ENCODE measurements around the gene OSGIN1.

Gene OSGIN1

DNA sequence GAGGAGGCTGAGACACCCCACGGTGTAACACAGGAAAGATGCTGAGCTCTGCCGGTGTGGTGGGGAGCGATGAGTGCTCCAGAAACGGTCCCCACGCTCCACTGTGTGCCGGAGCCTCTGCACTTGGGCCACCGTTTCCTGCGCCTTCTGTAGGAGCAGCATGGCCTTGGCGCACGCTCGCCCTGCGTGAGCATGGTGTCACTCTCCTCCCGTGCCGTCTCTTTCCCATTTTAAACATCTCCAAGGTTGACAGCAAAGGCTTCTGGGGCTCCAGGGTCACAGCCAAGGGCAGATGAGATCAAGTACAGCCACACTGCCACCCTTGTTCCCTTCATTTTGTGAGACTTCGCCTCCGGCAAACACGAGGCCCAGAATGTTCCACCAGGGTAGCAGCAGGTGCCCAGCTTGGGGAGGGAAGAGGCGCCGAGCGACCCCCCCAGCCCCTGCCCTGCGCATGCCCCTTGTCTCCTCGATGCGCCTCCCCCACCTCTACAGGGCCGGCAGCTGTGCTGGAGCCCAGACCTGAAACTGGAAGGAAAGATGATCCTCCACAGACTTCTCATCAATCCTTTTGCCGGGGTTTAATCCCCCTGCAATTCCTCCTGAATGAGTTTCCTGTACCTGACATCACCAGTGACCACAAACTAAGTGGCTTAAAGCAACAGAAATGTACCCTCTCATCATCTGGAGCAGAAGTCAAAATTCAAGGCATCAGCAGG, 19.9 kb upstream of the OSGIN1 start:
- Histone ChIP-seq H3K18ac (ENCODE audit: low read length) (no peak overlapping the region), H2BK12ac (ENCODE audit: low read length) (no peak overlapping the region), H2AFZ (ENCODE audit: insufficient read depth, low read length, poor library complexity) (no peak overlapping the region), H3K4ac (ENCODE audit: low read depth, low read length) (no peak overlapping the region), H3K4me1 (ENCODE audit: control insufficient read depth in 1 of 2, insufficient read depth in 2 of 2, low read length in 2 of 2) (peaks cover 3 to 10% of the 10 kb centered on the region in 2 experiments), H3K23ac (ENCODE audit: low read length) (no peak overlapping the region), H4K8ac (ENCODE audit: low read depth, low read length) (no peak overlapping the region), H2AK5ac (ENCODE audit: low read length) (no peak overlapping the region), H3K27ac (ENCODE audit: low read depth, low read length) (no peak overlapping the region), H3K4me3 (ENCODE audit: low read depth, low read length) (no peak overlapping the region), H3K36me3 (ENCODE audit: control insufficient read depth in 1 of 2, insufficient read depth in 2 of 2, low read length in 2 of 2) (no peaks in the 10 kb centered on the region), H3K14ac (ENCODE audit: low read length) (no peak overlapping the region), H3K27me3 (ENCODE audit: insufficient read depth, low read length) (no peaks in the 10 kb centered on the region), H4K12ac (ENCODE audit: low read depth, low read length) (no peak overlapping the region), H3K79me2 (ENCODE audit: control insufficient read depth, insufficient read depth, low read length, poor library complexity) (no peaks in the 10 kb centered on the region), H3K4me2 (ENCODE audit: low read length) (no peak overlapping the region), H2BK5ac (ENCODE audit: low read depth, low read length, poor library complexity) (no peak overlapping the region), H2BK120ac (ENCODE audit: insufficient read depth, low read length, poor library complexity) (no peak overlapping the region), H3K79me1 (ENCODE audit: low read length) (no peaks in the 10 kb centered on the region), H3K9me3 (ENCODE audit: insufficient read depth, low read depth, low read length) (no peaks in the 10 kb centered on the region), H4K91ac (ENCODE audit: low read depth, low read length) (no peak overlapping the region), H3K9ac (ENCODE audit: low read length) (no peak overlapping the region)
- no peak for DNase-seq
- WGBS (ENCODE audit: extremely low coverage, insufficient coverage, insufficient read length), result no CpG with 5 or more reads among the region's 25 CpGs

DNA sequence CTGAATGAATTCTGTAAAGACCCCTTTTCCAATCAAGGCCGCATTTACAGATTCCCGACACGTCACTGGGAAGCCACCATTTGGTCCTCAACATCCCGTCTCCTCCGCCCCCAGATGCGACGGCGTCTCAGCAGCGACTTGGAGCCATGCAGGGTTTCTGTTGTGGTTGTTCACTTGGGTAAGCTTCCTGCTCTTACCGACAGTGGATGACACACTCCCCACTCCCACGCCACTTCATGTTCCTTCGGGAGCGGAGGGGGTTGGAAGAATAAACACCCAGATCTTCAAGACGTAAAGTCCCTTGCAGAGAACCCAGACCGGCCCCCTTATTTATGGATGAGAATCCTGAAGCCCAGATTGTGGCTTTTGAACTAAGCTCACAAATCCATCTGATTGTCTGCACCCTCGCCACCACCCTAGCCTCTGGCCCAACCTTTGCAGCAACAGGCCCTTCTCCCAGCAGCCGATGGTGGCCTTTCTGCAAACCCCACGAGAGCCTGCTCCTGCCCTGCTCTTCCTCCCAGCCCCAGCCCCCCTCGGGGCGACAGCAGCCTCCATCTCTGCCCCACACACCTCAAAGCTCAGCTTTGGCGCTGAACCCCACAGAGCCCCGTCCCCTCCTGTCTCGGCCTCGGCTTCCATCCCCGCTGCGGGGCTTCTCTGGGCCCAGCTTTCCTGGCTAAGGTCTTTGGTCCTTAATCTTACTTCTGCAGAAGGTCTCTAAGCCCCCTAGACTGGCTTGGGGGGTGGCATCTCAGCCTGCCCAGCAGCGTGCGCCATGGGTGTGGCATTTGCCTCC, 19.0 kb upstream of the OSGIN1 start:
- Histone ChIP-seq H4K91ac (ENCODE audit: low read depth, low read length) (no peak overlapping the region), H2BK120ac (ENCODE audit: insufficient read depth, low read length, poor library complexity) (no peak overlapping the region), H4K8ac (ENCODE audit: low read depth, low read length) (no peak overlapping the region), H4K12ac (ENCODE audit: low read depth, low read length) (no peak overlapping the region), H3K27me3 (ENCODE audit: insufficient read depth, low read length) (no peaks in the 10 kb centered on the region), H3K18ac (ENCODE audit: low read length) (no peak overlapping the region), H3K23ac (ENCODE audit: low read length) (no peak overlapping the region), H3K27ac (ENCODE audit: low read depth, low read length) (no peak overlapping the region), H3K4me3 (ENCODE audit: low read depth, low read length) (no peak overlapping the region), H2BK12ac (ENCODE audit: low read length) (no peak overlapping the region), H3K9ac (ENCODE audit: low read length) (no peak overlapping the region), H3K36me3 (ENCODE audit: control insufficient read depth in 1 of 2, insufficient read depth in 2 of 2, low read length in 2 of 2) (no peaks in the 10 kb centered on the region), H3K14ac (ENCODE audit: low read length) (no peak overlapping the region), H2BK5ac (ENCODE audit: low read depth, low read length, poor library complexity) (no peak overlapping the region), H3K4ac (ENCODE audit: low read depth, low read length) (no peak overlapping the region), H3K79me2 (ENCODE audit: control insufficient read depth, insufficient read depth, low read length, poor library complexity) (no peaks in the 10 kb centered on the region), H3K79me1 (ENCODE audit: low read length) (no peaks in the 10 kb centered on the region), H2AK5ac (ENCODE audit: low read length) (no peak overlapping the region), H3K4me1 (ENCODE audit: control insufficient read depth in 1 of 2, insufficient read depth in 2 of 2, low read length in 2 of 2) (peaks cover 3 to 5% of the 10 kb centered on the region in 2 experiments), H3K9me3 (ENCODE audit: insufficient read depth, low read depth, low read length) (no peaks in the 10 kb centered on the region), H2AFZ (ENCODE audit: insufficient read depth, low read length, poor library complexity) (no peak overlapping the region), H3K4me2 (ENCODE audit: low read length) (no peak overlapping the region)
- no peak for DNase-seq
- no CpG with 5 or more reads among the region's 28 CpGs for WGBS (ENCODE audit: extremely low coverage, insufficient coverage, insufficient read length)

GRCh38 chr16:83934684-83934977, 18.4 kb upstream of the OSGIN1 start:
- H4K8ac ChIP-seq (ENCODE audit: low read depth, low read length), result no peak overlapping the region
- no peaks in the 10 kb centered on the region for H3K79me1 ChIP-seq (ENCODE audit: low read length)
- H2BK5ac ChIP-seq (ENCODE audit: low read depth, low read length, poor library complexity), result no peak overlapping the region
- H3K79me2 ChIP-seq (ENCODE audit: control insufficient read depth, insufficient read depth, low read length, poor library complexity), result no peaks in the 10 kb centered on the region
- H3K36me3 ChIP-seq (ENCODE audit: control insufficient read depth in 1 of 2, insufficient read depth in 2 of 2, low read length in 2 of 2), result no peaks in the 10 kb centered on the region
- H2BK120ac ChIP-seq (ENCODE audit: insufficient read depth, low read length, poor library complexity), result no peak overlapping the region
- no peak overlapping the region for H3K23ac ChIP-seq (ENCODE audit: low read length)
- no peak overlapping the region for H2AK5ac ChIP-seq (ENCODE audit: low read length)
- H3K4me2 ChIP-seq (ENCODE audit: low read length), result no peak overlapping the region
- no peaks in the 10 kb centered on the region for H3K27me3 ChIP-seq (ENCODE audit: insufficient read depth, low read length)
- no CpG with 5 or more reads among the region's 12 CpGs for WGBS (ENCODE audit: extremely low coverage, insufficient coverage, insufficient read length)
- H3K14ac ChIP-seq (ENCODE audit: low read length), result no peak overlapping the region
- H3K4ac ChIP-seq (ENCODE audit: low read depth, low read length), result no peak overlapping the region
- no peak overlapping the region for H3K18ac ChIP-seq (ENCODE audit: low read length)
- H3K9me3 ChIP-seq (ENCODE audit: insufficient read depth, low read depth, low read length), result no peaks in the 10 kb centered on the region
- no peak overlapping the region for H2BK12ac ChIP-seq (ENCODE audit: low read length)
- no peak overlapping the region for H3K9ac ChIP-seq (ENCODE audit: low read length)
- H3K4me1 ChIP-seq (ENCODE audit: control insufficient read depth in 1 of 2, insufficient read depth in 2 of 2, low read length in 2 of 2), result peaks cover 3 to 5% of the 10 kb centered on the region in 2 experiments
- no peak overlapping the region for H4K91ac ChIP-seq (ENCODE audit: low read depth, low read length)
- H2AFZ ChIP-seq (ENCODE audit: insufficient read depth, low read length, poor library complexity), result no peak overlapping the region
- H3K4me3 ChIP-seq (ENCODE audit: low read depth, low read length), result no peak overlapping the region
- H4K12ac ChIP-seq (ENCODE audit: low read depth, low read length), result no peak overlapping the region
- no peak for DNase-seq
- no peak overlapping the region for H3K27ac ChIP-seq (ENCODE audit: low read depth, low read length)

GRCh38 chr16:83935005-83935857, 17.8 kb upstream of the OSGIN1 start:
- Histone ChIP-seq H2BK120ac (ENCODE audit: insufficient read depth, low read length, poor library complexity) (no peak overlapping the region), H3K9ac (ENCODE audit: low read length) (no peak overlapping the region), H4K12ac (ENCODE audit: low read depth, low read length) (no peak overlapping the region), H4K91ac (ENCODE audit: low read depth, low read length) (no peak overlapping the region), H4K8ac (ENCODE audit: low read depth, low read length) (no peak overlapping the region), H3K4me3 (ENCODE audit: low read depth, low read length) (no peak overlapping the region), H2AK5ac (ENCODE audit: low read length) (no peak overlapping the region), H3K9me3 (ENCODE audit: insufficient read depth, low read depth, low read length) (no peaks in the 10 kb centered on the region), H3K36me3 (ENCODE audit: control insufficient read depth in 1 of 2, insufficient read depth in 2 of 2, low read length in 2 of 2) (no peaks in the 10 kb centered on the region), H3K14ac (ENCODE audit: low read length) (no peak overlapping the region), H3K27me3 (ENCODE audit: insufficient read depth, low read length) (no peaks in the 10 kb centered on the region), H3K4me2 (ENCODE audit: low read length) (no peak overlapping the region), H3K18ac (ENCODE audit: low read length) (no peak overlapping the region), H3K79me1 (ENCODE audit: low read length) (no peaks in the 10 kb centered on the region), H2BK5ac (ENCODE audit: low read depth, low read length, poor library complexity) (no peak overlapping the region), H3K27ac (ENCODE audit: low read depth, low read length) (no peak overlapping the region), H3K4ac (ENCODE audit: low read depth, low read length) (no peak overlapping the region), H3K79me2 (ENCODE audit: control insufficient read depth, insufficient read depth, low read length, poor library complexity) (no peaks in the 10 kb centered on the region), H3K23ac (ENCODE audit: low read length) (no peak overlapping the region), H3K4me1 (ENCODE audit: control insufficient read depth in 1 of 2, insufficient read depth in 2 of 2, low read length in 2 of 2) (peaks cover 0 to under 1% of the 10 kb centered on the region in 2 experiments), H2BK12ac (ENCODE audit: low read length) (no peak overlapping the region), H2AFZ (ENCODE audit: insufficient read depth, low read length, poor library complexity) (no peak overlapping the region)
- DNase-seq, result no peak
- whole genome bisulfite sequencing (ENCODE audit: extremely low coverage, insufficient coverage, insufficient read length), result no CpG with 5 or more reads among the region's 30 CpGs

Measured in trophoblast cell (in vitro differentiated cells and primary cell).